ENCODE data around the gene LMBR1L. TPM values are rescaled to one million over a fixed set of nuclear protein-coding genes. Genes with fewer than 3 reads are reported as not detected.

The LMBR1L gene
- total RNA-seq, 5 donors from 2014 or later (not counting 1 experiment from before 2014, with no cell fraction given), result 159 to 302 (median 224) TPM

DNA sequence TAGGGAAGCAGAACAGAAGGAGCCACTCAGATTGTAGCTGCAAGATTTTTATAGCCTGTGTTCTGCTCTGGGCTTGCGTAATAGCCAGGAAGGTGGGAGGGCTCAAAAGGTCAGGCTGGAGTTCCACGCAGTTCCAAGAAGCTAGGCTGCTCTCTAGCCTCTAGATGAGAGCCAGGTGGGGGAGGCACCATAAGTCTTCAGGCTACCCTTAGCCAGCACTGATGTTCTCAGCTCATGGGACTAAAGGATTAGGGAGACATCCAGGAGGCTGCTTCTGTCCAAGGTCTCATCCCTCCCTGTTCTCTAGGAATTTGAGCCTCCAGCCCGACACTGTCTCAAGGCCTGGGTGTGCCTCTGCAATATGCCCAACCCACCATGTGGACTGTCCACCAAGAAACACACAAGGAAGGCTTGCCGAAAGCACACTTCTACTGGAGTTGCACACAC is 1.7 kb downstream of the LMBR1L start:
- H3K9me3 ChIP-seq, result no peaks in the 10 kb centered on the region
- H3K27me3 Mint-ChIP-seq, result no peaks in the 10 kb centered on the region
- H3K9me3 Mint-ChIP-seq, result no peaks in the 10 kb centered on the region
- peak overlapping the region; percentile 99 for H3K4me3 Mint-ChIP-seq
- H3K4me1 Mint-ChIP-seq, result peaks cover 46 to 57% (median 48%) of the 10 kb centered on the region in 3 donors
- ATAC-seq (replicated peaks in 1 of 4) (no peak), DNase-seq (no peak)
- peak overlapping the region; percentile 93 to 99 for H3K27ac Mint-ChIP-seq
- H3K27ac ChIP-seq (ENCODE audit: low read length), result peak overlapping the region; percentile 90
- peaks cover 17% of the 10 kb centered on the region for H3K36me3 Mint-ChIP-seq
- peak overlapping the region in 1 of 2 donors; percentile 96 for H3K4me3 ChIP-seq (ENCODE audit: control insufficient read depth in 1 of 2, extremely low read depth in 1 of 2, low read length in 1 of 2)
- POLR2A ChIA-PET, result no interaction called here
- H3K4me1 ChIP-seq (ENCODE audit: control insufficient read depth in 1 of 2, extremely low read depth in 1 of 2, insufficient read depth in 2 of 2, low read length in 2 of 2), result peaks cover 8 to 37% of the 10 kb centered on the region in 2 experiments
- H3K27me3 ChIP-seq (replicated peaks in 1 of 2; ENCODE audit: control insufficient read depth in 2 of 2, extremely low read depth in 1 of 2, insufficient read depth in 2 of 2, low read length in 1 of 2), result peaks cover 0 to 2% of the 10 kb centered on the region in 2 experiments
- peaks cover 8 to 34% of the 10 kb centered on the region in 2 donors for H3K36me3 ChIP-seq (ENCODE audit: control insufficient read depth in 2 of 2, extremely low read depth in 1 of 2, insufficient read depth in 1 of 2, low read length in 1 of 2)
- CTCF ChIA-PET, result interaction anchor here in 1 of 2 donors (1.0 to 1.3 kb wide), 4 partner anchors 9 to 22 kb away, joined by 3 to 9 read pairs (median 3); partner anchors contain the start of gene TUBA1B
- WGBS (ENCODE audit: insufficient coverage), result 79% methylated on average over 4 of the region's 4 CpGs

DNA sequence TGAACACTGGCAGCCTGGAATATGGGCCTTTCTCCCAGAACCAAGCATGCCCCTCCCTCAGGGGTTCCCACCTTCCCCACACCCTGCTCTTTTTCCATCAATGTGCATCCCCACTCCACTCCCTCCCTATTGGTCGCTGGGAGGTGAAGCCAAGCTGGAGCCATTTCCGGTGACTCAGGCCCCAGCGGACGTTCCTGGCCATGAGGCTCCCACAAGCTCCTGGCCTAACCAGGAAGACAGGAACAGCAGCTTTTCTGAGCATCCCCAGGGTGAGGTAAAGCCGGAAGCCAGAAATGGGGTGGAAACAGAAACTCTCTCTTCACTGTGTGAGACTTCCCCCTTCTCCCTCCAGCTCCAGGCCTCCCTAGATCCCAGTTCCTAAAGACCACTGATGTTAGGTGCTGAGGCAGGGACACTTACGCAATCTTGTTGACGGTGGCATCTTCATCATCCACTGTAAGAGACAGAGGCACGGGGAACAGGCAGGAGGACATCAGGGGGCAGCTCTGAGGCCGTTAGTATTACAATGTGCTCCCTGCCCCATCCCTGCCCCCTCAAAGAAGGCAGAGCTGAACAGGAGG is 5.1 kb downstream of the LMBR1L start:
- ATAC-seq (replicated peaks in 1 of 4), result no peak
- WGBS (ENCODE audit: insufficient coverage), result over 99% methylated on average over 7 of the region's 9 CpGs
- CTCF ChIA-PET, result interaction anchor here (0.5 to 0.9 kb wide), 3 partner anchors 9 to 65 kb away, joined by 3 read pairs; partner anchors contain the start of gene RHEBL1 (in 1 of the 2)
- Mint-ChIP-seq H3K27me3 (no peaks in the 10 kb centered on the region), H3K4me1 (peaks cover 39 to 50% (median 40%) of the 10 kb centered on the region in 3 donors), H3K27ac (no peak overlapping the region), H3K4me3 (no peak overlapping the region), H3K9me3 (no peaks in the 10 kb centered on the region), H3K36me3 (peaks cover 47% of the 10 kb centered on the region)
- Histone ChIP-seq H3K27me3 (replicated peaks in 1 of 2; ENCODE audit: control insufficient read depth in 2 of 2, extremely low read depth in 1 of 2, insufficient read depth in 2 of 2, low read length in 1 of 2) (peaks cover 0 to 2% of the 10 kb centered on the region in 2 experiments), H3K4me3 (ENCODE audit: control insufficient read depth in 1 of 2, extremely low read depth in 1 of 2, low read length in 1 of 2) (no peak overlapping the region), H3K9me3 (no peaks in the 10 kb centered on the region), H3K4me1 (ENCODE audit: control insufficient read depth in 1 of 2, extremely low read depth in 1 of 2, insufficient read depth in 2 of 2, low read length in 2 of 2) (peaks cover 6 to 28% of the 10 kb centered on the region in 2 experiments), H3K27ac (ENCODE audit: low read length) (no peak overlapping the region), H3K36me3 (ENCODE audit: control insufficient read depth in 2 of 2, extremely low read depth in 1 of 2, insufficient read depth in 1 of 2, low read length in 1 of 2) (peaks cover 16 to 68% of the 10 kb centered on the region in 2 donors)
- POLR2A ChIA-PET, result interaction anchor here in 1 of 2 donors (0.9 kb wide), 1 partner anchor 13 kb away, joined by 3 read pairs; no protein-coding TSS in a partner anchor
- DNase-seq, result no peak

DNA sequence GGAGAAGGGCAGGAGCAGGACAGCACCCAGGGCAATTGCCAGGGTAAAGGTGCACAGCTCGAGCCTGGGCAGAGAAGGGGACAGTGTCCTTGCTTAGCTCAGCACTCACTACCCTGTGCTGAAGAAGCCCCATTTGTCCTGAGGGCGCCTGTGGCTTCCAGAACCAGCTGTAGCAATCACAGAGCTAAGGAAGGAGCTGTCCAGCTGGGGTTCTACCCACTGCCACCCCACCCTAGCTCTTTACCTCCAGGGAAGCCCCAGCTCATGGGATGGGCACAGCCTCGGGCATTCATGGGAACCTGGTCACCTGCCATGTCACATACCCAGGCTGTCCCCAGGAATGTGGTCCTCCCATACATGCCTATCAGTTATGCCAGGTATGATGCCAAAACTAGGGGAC is 5.8 kb downstream of the LMBR1L start:
- ATAC-seq (replicated peaks in 1 of 4) (no peak), DNase-seq (no peak)
- ChIA-PET POLR2A (no interaction called here), CTCF (interaction anchor here (0.6 to 1.3 kb wide), 7 partner anchors 10 to 149 kb away, joined by 3 to 5 read pairs (median 3); partner anchors contain the start of gene DHH (in 1 of the 2))
- Mint-ChIP-seq H3K9me3 (no peaks in the 10 kb centered on the region), H3K36me3 (peaks cover 53% of the 10 kb centered on the region), H3K4me3 (no peak overlapping the region), H3K4me1 (peaks cover 35 to 43% (median 36%) of the 10 kb centered on the region in 3 donors), H3K27me3 (no peaks in the 10 kb centered on the region), H3K27ac (no peak overlapping the region)
- Histone ChIP-seq H3K27me3 (replicated peaks in 1 of 2; ENCODE audit: control insufficient read depth in 2 of 2, extremely low read depth in 1 of 2, insufficient read depth in 2 of 2, low read length in 1 of 2) (no peaks in the 10 kb centered on the region), H3K4me1 (ENCODE audit: control insufficient read depth in 1 of 2, extremely low read depth in 1 of 2, insufficient read depth in 2 of 2, low read length in 2 of 2) (peaks cover 5 to 26% of the 10 kb centered on the region in 2 experiments), H3K4me3 (ENCODE audit: control insufficient read depth in 1 of 2, extremely low read depth in 1 of 2, low read length in 1 of 2) (no peak overlapping the region), H3K27ac (ENCODE audit: low read length) (no peak overlapping the region), H3K36me3 (ENCODE audit: control insufficient read depth in 2 of 2, extremely low read depth in 1 of 2, insufficient read depth in 1 of 2, low read length in 1 of 2) (peaks cover 18 to 76% of the 10 kb centered on the region in 2 donors), H3K9me3 (no peaks in the 10 kb centered on the region)
- 56% methylated on average over 3 of the region's 3 CpGs for WGBS (ENCODE audit: insufficient coverage)

DNA sequence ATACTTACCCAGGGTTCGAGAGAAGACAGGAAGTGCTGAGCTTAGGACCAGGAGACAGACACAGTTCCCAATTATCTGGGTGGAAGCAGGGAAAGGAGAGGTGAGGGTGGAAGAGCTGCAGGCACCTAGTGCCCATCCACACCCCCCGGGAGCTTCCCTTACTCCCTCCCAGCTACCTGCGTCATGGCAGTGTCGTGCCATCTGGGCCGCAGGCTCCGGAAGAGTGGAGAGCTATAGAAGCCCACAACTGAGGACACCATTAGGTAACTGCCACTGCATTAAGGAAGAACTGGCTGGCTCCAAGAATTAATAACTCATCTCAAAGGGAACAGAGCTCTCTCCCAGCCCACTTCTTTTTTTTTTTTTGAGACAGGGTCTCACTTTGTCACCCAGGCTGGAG is 10.3 kb downstream of the LMBR1L start:
- DNase-seq, result no peak
- no peak overlapping the region for H3K4me3 Mint-ChIP-seq
- H3K9me3 Mint-ChIP-seq, result no peaks in the 10 kb centered on the region
- ATAC-seq (replicated peaks in 1 of 4), result no peak
- H3K4me1 Mint-ChIP-seq, result peaks cover 0 to 10% (median 8%) of the 10 kb centered on the region in 3 donors
- ChIA-PET CTCF (interaction anchor here (0.7 to 2.1 kb wide), 9 partner anchors 9 to 37 kb away, joined by 3 to 9 read pairs (median 6); partner anchors contain the start of gene LMBR1L (in 1 of the 2)), POLR2A (interaction anchor here in 1 of 2 donors (0.6 to 2.2 kb wide), 2 partner anchors 10 to 18 kb away, joined by 7 to 10 read pairs; no protein-coding TSS in a partner anchor)
- Histone ChIP-seq H3K9me3 (no peaks in the 10 kb centered on the region), H3K27me3 (replicated peaks in 1 of 2; ENCODE audit: control insufficient read depth in 2 of 2, extremely low read depth in 1 of 2, insufficient read depth in 2 of 2, low read length in 1 of 2) (no peaks in the 10 kb centered on the region), H3K36me3 (ENCODE audit: control insufficient read depth in 2 of 2, extremely low read depth in 1 of 2, insufficient read depth in 1 of 2, low read length in 1 of 2) (peaks cover 22 to 81% of the 10 kb centered on the region in 2 donors), H3K4me1 (ENCODE audit: control insufficient read depth in 1 of 2, extremely low read depth in 1 of 2, insufficient read depth in 2 of 2, low read length in 2 of 2) (no peaks in the 10 kb centered on the region), H3K4me3 (ENCODE audit: control insufficient read depth in 1 of 2, extremely low read depth in 1 of 2, low read length in 1 of 2) (no peak overlapping the region), H3K27ac (ENCODE audit: low read length) (no peak overlapping the region)
- peaks cover under 1 to 4% of the 10 kb centered on the region in 2 donors for H3K27me3 Mint-ChIP-seq
- 100% methylated on average over 1 of the region's 6 CpGs for WGBS (ENCODE audit: insufficient coverage)
- no peak overlapping the region for H3K27ac Mint-ChIP-seq
- H3K36me3 Mint-ChIP-seq, result peaks cover 61% of the 10 kb centered on the region

DNA sequence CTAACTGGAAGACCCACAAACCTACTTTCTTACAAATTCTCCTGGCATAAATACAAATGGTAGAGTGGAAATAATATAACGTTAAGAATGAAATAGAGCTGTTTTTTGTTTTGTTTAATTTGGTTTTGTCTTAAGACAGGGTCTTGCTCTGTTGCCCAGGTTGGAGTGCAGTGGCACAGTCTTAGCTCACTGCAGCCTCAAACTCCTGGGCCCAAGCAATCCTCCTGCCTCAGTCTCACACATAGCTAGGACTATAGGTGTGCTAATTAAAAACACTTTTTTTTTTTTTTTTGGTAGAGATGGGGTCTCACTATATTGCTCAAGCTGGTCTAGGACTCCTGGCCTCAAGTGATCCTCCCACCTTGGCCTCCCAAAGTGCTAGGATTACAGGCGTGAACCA is 11.9 kb downstream of the LMBR1L start:
- ATAC-seq (replicated peaks in 1 of 4) (no peak), DNase-seq (no peak)
- H3K36me3 Mint-ChIP-seq, result peaks cover 56% of the 10 kb centered on the region
- Histone ChIP-seq H3K9me3 (no peaks in the 10 kb centered on the region), H3K27ac (ENCODE audit: low read length) (no peak overlapping the region), H3K4me1 (ENCODE audit: control insufficient read depth in 1 of 2, extremely low read depth in 1 of 2, insufficient read depth in 2 of 2, low read length in 2 of 2) (peaks cover 0 to 11% of the 10 kb centered on the region in 2 experiments), H3K27me3 (replicated peaks in 1 of 2; ENCODE audit: control insufficient read depth in 2 of 2, extremely low read depth in 1 of 2, insufficient read depth in 2 of 2, low read length in 1 of 2) (peaks cover 0 to 14% of the 10 kb centered on the region in 2 experiments), H3K36me3 (ENCODE audit: control insufficient read depth in 2 of 2, extremely low read depth in 1 of 2, insufficient read depth in 1 of 2, low read length in 1 of 2) (peaks cover 19 to 64% of the 10 kb centered on the region in 2 donors), H3K4me3 (ENCODE audit: control insufficient read depth in 1 of 2, extremely low read depth in 1 of 2, low read length in 1 of 2) (no peak overlapping the region)
- no peak overlapping the region for H3K27ac Mint-ChIP-seq
- H3K4me3 Mint-ChIP-seq, result no peak overlapping the region
- H3K4me1 Mint-ChIP-seq, result peaks cover 8 to 18% (median 10%) of the 10 kb centered on the region in 3 donors
- WGBS (ENCODE audit: insufficient coverage), result no CpG with 5 or more reads among the region's 2 CpGs
- peaks cover 10 to 15% of the 10 kb centered on the region in 2 donors for H3K27me3 Mint-ChIP-seq
- ChIA-PET CTCF (interaction anchor here (0.5 to 2.1 kb wide), 18 partner anchors 9 to 347 kb away, joined by 3 to 11 read pairs (median 5); partner anchors contain the start of genes DDX23 (in 1 of the 2) and TUBA1B (in 1 of the 2)), POLR2A (interaction anchor here (0.5 to 2.2 kb wide), 4 partner anchors 11 to 107 kb away, joined by 3 to 13 read pairs (median 9); no protein-coding TSS in a partner anchor)
- H3K9me3 Mint-ChIP-seq, result no peaks in the 10 kb centered on the region

DNA sequence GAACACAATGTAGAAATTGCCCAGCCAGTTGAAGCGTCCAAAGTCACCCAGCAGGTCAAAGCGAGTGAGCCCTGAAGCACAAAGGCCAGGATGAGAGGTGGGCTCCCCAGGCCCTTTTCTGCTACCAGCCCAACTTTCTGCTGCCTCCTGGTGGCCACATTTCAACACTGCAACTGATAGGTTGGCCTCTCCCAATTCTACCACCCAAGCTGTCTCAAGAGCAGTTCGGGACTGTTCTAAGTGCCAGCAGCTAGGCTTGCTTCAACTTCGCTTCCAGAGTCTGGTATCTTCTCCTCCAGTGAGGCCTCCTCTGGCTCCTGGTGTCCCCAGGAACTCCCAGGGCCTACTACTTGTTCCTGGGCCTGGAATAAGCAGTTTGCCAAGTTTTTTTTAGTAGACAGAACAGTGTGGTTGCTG is 12.6 kb downstream of the LMBR1L start:
- peak in 31 of 35 experiments; percentile 16 to 78 (median 54) for DNase-seq
- 61% methylated on average over 4 of the region's 4 CpGs for WGBS (ENCODE audit: insufficient coverage)

More for the DNA sequence above, 12.6 kb downstream of the LMBR1L start:
- Mint-ChIP-seq H3K27me3 (peaks cover 17 to 22% of the 10 kb centered on the region in 2 donors), H3K9me3 (no peaks in the 10 kb centered on the region), H3K4me3 (no peak overlapping the region), H3K27ac (no peak overlapping the region), H3K36me3 (peaks cover 51% of the 10 kb centered on the region), H3K4me1 (peaks cover 8 to 23% (median 14%) of the 10 kb centered on the region in 3 donors)
- ChIA-PET POLR2A (interaction anchor here in 1 of 2 donors (0.7 kb wide), 1 partner anchor 15 kb away, joined by 13 read pairs; no protein-coding TSS in a partner anchor), CTCF (interaction anchor here (0.5 to 2.1 kb wide), 9 partner anchors 10 to 346 kb away, joined by 3 to 11 read pairs (median 5); partner anchors contain the start of gene TUBA1B (in 1 of the 2))
- Histone ChIP-seq H3K27ac (ENCODE audit: low read length) (no peak overlapping the region), H3K4me1 (ENCODE audit: control insufficient read depth in 1 of 2, extremely low read depth in 1 of 2, insufficient read depth in 2 of 2, low read length in 2 of 2) (peaks cover 0 to 14% of the 10 kb centered on the region in 2 experiments), H3K36me3 (ENCODE audit: control insufficient read depth in 2 of 2, extremely low read depth in 1 of 2, insufficient read depth in 1 of 2, low read length in 1 of 2) (peaks cover 19 to 58% of the 10 kb centered on the region in 2 donors), H3K4me3 (ENCODE audit: control insufficient read depth in 1 of 2, extremely low read depth in 1 of 2, low read length in 1 of 2) (no peak overlapping the region), H3K9me3 (no peaks in the 10 kb centered on the region), H3K27me3 (replicated peaks in 1 of 2; ENCODE audit: control insufficient read depth in 2 of 2, extremely low read depth in 1 of 2, insufficient read depth in 2 of 2, low read length in 1 of 2) (peaks cover 0 to 20% of the 10 kb centered on the region in 2 experiments)
- ATAC-seq (replicated peaks in 1 of 4), result peak; percentile 54 to 68 (median 62)
